GM12878 (cell line): ENCODE measurements around the gene CD83.

Source experiments
- BCLAF1 ChIP-seq: fragments of 450-650 bp; IDR thresholded peaks from 2 replicates; pipeline ENCODE4 v1.6.1; 2017; ENCODE audit warnings: antibody characterized with exemption, mild to moderate bottlenecking, moderate library complexity
- JUND ChIP-seq: IDR thresholded peaks from 2 replicates; pipeline ENCODE4 v1.6.1; 2012; ENCODE audit warnings: low read depth, mild to moderate bottlenecking, low read length, improper control_type of control experiment, moderate library complexity

GRCh38 chr6:14100138-14100537, 17.4 kb upstream of the CD83 start:
- TF ChIP-seq JUND (no peak), BCLAF1 (no peak)
